HG03045 (cell line): ENCODE measurements around the gene KDM3B.
A peak's percentile ranks its signal among the peaks of the same experiment; 100 is the strongest.
"Not testable (repeated sequence)": the region's sequence is repeated elsewhere in the genome, so short reads cannot be mapped to it uniquely, and the experiment has no call there.

Source experiments
- ATAC-seq: cut with Tn5 transposase; IDR thresholded peaks from one replicate; pipeline ENCODE4 v1.9.1; 2021; ENCODE audit warnings: mild to moderate bottlenecking, moderate library complexity; ENCODE audit not compliant: unreplicated experiment

The KDM3B gene

DNA sequence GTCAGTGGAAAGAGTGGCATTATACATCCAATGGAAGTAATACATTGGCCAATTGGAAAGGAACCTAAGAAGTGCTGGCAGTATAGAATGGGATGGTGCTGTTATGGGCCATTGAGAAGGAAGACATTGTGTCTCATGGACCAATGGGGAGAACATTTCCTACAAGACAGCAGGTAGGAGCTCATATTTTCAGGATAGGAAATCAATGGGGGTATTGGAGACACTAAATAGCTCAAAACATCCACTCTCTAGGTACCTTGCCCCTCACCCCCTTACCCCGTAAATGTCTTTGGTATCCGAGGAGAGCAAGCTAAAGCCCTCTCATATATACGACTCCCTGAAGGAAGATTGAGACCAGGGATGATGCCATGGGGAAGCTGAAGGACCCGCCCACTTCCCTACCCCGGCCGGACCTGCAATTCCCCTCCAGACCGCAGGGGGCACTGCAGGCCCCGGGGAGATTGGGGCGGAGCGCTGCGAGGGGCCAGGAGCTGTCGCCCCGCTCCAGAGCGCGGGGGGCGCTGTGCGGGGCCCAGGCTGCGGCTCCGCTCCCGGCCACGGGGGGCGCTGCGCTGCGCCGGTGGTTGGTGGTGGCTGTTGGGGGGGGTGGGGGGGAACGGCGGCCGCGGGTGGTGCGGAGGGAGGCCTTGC, at the start of gene KDM3B:
TSS of gene KDM3B (plus strand) at position 615 of the 651 bp plus-strand sequence. CDS start 111 bp downstream, outside the sequence.
- ATAC-seq = peak; percentile 76

DNA sequence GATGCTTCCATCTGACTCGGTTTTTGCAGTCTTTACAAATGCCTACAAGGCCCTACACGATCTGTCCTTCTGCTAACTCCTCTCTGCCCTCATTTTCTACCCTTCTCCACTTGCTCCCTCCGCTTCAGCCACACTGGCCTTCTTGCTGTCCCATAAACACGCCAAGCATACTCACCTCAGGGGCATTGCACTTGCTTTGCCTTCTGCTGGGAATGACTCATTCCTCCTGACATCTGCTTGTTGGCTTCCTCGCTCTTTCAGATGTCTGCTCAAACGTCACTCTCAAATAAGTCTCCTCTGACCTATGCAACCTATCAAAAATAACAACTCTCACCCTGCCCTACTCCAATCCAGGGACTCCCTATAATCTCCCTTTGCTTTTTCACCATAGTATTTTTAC, 49.1 kb upstream of the KDM3B start:
- ATAC-seq = no peak

DNA sequence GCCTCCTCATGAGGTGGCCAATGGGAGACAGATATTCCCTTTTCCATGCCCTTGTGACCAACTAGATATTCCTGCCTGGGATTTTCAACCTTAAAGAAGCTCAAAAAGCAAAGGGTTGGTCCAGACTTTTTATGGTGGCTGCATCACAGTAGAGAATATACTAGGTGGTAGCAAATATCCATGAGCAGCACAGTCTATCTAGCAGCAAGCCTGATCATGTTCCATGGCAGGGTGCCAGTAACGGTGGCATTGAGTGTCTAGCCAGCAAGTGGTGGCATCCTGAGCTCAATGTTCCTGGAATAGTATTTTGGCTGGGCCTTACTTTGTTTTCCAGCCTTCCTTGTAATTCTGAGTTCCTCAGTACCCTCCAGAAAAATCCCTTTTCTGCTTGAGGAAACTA, 46.7 kb upstream of the KDM3B start:
- ATAC-seq = no peak

DNA sequence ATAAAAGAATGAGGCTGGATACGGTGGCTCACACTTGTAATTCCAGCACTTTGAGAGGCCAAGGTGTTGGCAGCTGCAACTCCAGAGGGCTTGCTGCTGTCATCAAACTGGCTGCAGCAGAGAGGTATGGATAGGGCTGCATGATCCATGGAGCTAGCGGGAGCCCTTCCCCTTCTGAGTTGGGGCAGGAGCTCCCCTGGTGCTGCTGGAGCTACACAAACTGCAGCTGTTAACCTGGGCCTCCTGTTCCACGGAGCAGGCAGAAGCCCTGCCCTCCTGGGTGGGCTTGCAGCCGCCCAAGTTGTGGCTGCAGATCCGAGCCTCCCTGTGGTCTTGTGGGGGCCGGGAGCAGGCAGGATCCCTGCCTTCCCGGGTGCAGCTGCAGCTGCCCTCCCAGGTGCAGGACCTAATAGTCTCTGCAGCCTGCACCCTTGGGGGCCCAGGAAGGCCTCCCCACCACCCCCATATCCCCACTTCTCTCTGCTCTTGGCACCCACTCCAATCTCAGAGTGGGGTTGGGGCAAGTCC, 36.7 kb upstream of the KDM3B start:
- ATAC-seq = no peak

- no peak for ATAC-seq
Measured at GRCh38 chr5:138316355-138316754, 36.1 kb upstream of the KDM3B start.

DNA sequence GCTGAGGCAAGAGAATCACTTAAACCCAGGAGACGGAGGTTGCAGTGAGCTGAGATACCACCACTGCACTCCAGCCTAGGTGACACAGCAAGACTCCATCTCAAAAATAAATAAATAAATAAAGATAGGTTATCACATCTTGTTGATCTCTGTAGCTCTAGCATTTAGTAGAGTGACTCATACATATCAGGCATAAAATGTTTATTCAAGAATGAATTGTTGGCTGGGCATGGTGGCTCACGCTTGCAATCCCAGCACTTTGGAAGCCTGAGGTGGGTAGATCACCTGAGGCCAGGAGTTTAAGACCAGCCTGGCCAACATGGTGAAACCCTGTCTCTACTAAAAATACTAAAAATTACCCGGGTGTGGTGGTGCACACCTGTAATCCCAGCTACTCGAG, 34.3 kb upstream of the KDM3B start:
- not testable (repeated sequence) for ATAC-seq

- ATAC-seq = no peak
Measured at GRCh38 chr5:138330813-138331448, 21.6 kb upstream of the KDM3B start.

- peak; percentile 99 for ATAC-seq
Measured at GRCh38 chr5:138331449-138332368, 20.8 kb upstream of the KDM3B start, which contains the start of gene CDC25C. Gene CDC25C, minus strand, starts transcription at chr5:138331804. Its CDS starts 624 bp downstream, at chr5:138331180.

DNA sequence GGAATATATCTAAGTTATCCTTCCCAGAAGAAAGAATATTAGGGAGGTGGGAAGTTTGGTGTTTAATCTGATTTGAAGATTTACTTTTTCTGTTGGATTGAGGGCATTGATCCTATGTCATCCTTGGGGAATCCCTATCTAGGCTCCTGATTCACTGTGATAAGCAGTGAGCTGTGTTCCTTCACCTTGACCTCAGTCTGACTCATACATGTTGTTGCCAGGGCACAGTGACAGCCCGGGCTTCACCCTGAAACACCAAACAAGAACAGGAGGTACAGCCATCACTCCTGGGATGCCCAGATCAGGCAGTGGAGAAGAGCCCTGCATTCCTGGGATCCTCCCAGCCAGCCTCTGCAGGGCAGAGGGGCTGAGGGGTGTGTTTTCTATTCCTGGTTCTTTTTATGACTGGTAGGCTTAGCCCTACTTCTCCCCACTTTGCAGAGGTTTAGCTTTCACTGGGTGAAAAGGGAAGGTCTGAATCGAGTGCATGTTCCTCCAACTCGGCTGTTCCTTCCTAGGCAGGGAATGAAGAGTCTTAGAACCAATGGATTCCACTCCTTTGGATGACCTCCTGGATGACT, 17.5 kb upstream of the KDM3B start:
- ATAC-seq = no peak

GRCh38 chr5:138336952-138337684, 15.4 kb upstream of the KDM3B start:
- ATAC-seq = peak; percentile 16

DNA sequence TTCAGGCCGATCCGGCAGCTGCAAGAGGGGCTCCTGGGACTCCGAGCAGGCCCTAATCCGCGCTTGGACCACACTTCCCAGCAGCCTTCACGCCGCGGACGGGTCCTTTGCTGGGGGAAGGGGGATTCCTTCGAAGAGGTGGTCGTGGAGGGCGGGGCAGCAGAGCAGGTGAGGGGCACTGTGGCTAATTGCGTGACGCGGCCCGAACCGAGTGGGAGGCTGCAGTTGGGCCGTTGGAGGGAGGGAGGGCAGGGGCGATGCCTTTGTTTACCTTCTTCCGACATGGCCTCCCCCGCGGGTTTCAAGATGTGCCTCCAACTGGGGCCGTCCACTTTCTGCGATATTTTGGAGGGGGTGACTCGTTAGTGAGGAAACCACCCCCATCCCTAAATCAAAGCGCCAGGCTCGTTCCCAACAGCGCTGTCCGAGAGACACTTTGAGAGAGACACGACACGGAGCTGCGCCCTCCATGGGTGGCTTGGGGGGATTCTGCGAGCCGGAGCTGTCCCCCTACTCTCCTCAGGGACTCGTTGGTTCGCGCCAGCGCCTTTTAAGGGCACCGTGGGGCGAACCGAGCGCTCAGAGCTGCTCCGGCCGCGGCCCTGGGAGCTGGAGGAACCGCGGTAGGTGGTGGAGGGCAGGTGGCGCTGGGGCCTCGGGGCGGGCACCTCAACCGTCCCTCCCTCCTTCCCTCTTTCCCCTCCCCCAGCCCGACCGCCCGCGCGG, 14.6 kb upstream of the KDM3B start, which contains the start of gene FAM53C:
TSS of gene FAM53C (plus strand) at position 582 of the 726 bp plus-strand sequence. CDS start 3,070 bp downstream, outside the sequence.
- ATAC-seq = peak; percentile 85

GRCh38 chr5:138338411-138339090, 13.9 kb upstream of the KDM3B start:
- ATAC-seq = peak; percentile 2

DNA sequence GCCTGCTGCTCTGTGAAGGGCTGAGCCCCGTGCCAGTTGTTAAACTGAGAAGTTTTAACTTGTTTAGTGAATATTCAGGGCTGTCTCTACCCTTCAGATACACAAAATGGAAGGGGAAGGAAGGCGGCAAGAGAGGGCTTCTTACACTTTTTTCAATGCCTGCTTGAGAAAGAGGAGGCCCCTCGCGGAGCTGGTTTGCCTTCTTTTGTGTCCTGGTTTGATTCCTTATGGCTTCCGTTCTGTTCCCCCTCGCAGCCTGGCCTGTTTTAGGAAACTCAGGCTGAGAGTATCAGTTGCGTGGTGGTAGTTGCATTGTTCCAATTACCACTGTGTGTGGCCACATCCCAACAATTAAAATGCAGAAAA, 13.4 kb upstream of the KDM3B start:
- no peak for ATAC-seq

DNA sequence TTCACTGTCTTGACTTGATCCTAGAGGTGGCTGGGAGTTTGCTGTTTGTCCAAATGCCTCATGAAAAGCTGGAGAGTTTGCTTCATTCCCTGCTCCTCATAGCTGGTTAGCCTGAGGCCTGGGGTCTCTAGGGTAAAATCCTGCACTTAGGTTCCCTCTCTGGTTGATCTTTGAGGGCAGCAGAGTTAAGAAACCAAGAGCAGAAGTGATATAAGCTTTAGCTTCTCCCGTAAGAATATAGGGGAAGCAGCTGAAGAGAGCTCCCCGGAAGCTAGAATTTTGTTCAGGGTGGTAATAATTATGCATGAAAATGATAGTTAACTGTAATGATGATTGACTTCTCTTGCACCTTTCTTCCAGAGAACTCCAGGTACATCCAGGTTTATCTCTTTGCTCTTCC, 13.0 kb upstream of the KDM3B start:
- no peak for ATAC-seq

DNA sequence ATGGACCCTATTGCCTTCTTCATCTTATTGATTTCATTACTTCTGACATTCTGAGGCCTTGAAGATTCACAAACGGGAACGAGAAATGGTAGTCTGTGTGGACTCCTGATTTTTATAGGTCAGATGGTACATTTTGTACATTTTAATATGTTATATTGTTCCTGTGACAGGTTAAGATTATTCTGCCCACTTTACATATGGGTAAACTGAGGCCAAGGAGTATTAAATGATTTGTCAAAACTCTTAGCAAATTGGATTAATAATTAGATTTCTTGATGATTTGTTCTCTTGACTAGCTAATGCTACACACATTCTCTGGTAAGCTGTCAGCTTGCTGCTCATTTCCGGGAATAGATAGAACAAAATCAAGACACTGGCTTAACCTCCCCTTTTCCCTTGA, 12.5 kb upstream of the KDM3B start:
- no peak for ATAC-seq

GRCh38 chr5:138344887-138345622, 7.4 kb upstream of the KDM3B start:
- ATAC-seq = no peak

- no peak for ATAC-seq
Measured at GRCh38 chr5:138346889-138347288, 5.6 kb upstream of the KDM3B start.

DNA sequence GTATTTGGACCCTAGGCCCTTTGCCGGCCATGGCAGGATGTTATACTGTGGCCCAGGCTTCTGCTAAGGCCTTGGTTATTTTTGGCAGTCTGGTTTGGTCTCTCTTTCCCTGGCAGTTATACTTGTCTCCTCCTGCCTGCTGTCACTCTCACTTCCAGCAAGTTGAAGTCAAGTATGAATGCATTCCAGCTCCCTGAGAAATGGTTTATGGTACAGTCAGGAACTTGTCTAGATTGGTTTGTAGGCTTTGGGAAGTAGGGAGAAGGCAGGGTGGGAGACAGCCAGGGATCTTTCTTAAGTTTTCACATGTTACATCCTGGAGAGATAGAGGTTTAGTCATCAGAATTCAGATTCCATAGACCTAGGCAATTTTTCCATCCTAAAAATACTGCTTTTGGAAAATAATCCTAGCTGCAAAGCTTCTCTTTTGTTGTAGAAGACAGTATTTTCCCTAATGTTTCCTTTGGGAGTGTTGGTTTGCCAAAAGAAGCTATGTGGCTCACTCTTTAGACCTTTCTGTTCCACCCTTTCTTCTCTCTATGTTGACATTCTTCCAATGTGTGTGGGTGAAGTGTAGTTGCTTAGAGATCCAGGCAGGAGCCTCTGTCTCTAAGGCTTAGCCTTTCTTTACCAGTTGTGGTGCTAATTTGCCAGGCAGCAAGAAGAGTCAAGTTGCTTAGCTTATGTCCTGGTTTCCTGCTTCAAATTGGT, 2.5 kb upstream of the KDM3B start:
- no peak for ATAC-seq
